Vagina (tissue), 2 donors: Measurements from ENCODE around the gene GATAD1.

ENCODE experiments used
- CTCF ChIP-seq, 3 experiments: fragments of 450-650 bp in 2 of 3; fragments of 200-600 bp in 1 of 3; sonication (generic) in 1 of 3; IDR thresholded peaks; one replicate each; pipeline ENCODE4 v1.5.1; 2017 to 2019; ENCODE audit warnings: antibody characterized with exemption in 3 of 3, mild to moderate bottlenecking in 2 of 3, moderate library complexity in 2 of 3
- POLR2A ChIP-seq, 2 donors: fragments of 450-650 bp; IDR thresholded peaks; one replicate each; pipeline ENCODE4 v1.6.1; 2017; ENCODE audit warnings: antibody characterized with exemption in 2 of 2, mild to moderate bottlenecking in 2 of 2, moderate library complexity in 2 of 2
- POLR2AphosphoS5 ChIP-seq, 2 donors: sonication (generic); formaldehyde crosslinking; IDR thresholded peaks; one replicate each; pipeline ENCODE4 v1.9.0; 2017; ENCODE audit warnings: antibody characterized with exemption in 2 of 2, mild to moderate bottlenecking in 2 of 2, low read depth in 1 of 2; ENCODE audit not compliant: insufficient read depth in 1 of 2

GRCh38 chr7:92409357-92409756 lies 37.9 kb upstream of the GATAD1 start:
- TF ChIP-seq POLR2A (IDR thresholded peaks at IDR 0.05) (no peak), CTCF (IDR thresholded peaks at IDR 0.05) (no peak), POLR2AphosphoS5 (IDR thresholded peaks at IDR 0.05; ENCODE audit: insufficient read depth in 1 of 2, low read depth in 1 of 2) (no peak)
